GM13976 (cell line): ENCODE results near the gene CACNA1A.
"Not testable (repeated sequence)": the region's sequence is repeated elsewhere in the genome, so short reads cannot be mapped to it uniquely, and the experiment has no call there.

Experiments
- DNase-seq: peaks from one replicate; pipeline ENCODE4 v3.0.0; 2012; ENCODE audit warnings: low spot score
- in situ Hi-C: fragments of 300-500 bp; cut with MboI; formaldehyde crosslinking; loops from one replicate; pipeline ENCODE4 v1.12.0; 2022; ENCODE audit warnings: low sequenced_read_pairs, mixed read lengths, inconsistent platforms; ENCODE audit not compliant: unreplicated experiment
- TF ChIP-seq, protein P1 (sequence below): IDR thresholded peaks from 2 replicates; pipeline ENCODE4 v1.5.1; 2012; ENCODE audit warnings: borderline replicate concordance, mild to moderate bottlenecking; ENCODE audit not compliant: insufficient read depth; ENCODE audit errors: extremely low read depth, missing control alignments, control extremely low read depth

CACNA1A gene

DNA sequence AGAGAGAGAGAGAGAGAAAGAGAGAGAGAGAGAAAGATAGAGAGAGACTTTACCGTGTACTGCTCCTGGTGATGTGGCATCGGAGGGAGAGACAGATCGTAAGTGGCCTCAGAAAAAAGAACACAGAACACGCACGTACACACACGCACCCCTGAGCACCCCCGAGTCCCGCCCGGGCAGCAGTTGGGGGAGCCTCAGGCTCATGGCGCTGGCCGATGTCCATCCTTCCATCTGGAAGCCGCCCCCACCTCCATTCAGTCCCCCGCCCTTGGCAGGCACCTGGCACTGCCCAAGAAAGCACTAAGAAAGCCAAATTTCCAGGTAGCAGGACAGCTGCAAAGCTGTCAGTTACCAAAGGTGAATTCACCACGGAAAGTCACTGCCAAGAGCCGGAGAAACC lies 239.1 kb downstream of the CACNA1A start:
- in situ Hi-C loops: loop anchor here (5.0 to 25.0 kb wide), 2 partner anchors 65 to 595 kb away; no protein-coding TSS in a partner anchor
- DNase-seq: no peak
- TF ChIP-seq, protein P1, sequence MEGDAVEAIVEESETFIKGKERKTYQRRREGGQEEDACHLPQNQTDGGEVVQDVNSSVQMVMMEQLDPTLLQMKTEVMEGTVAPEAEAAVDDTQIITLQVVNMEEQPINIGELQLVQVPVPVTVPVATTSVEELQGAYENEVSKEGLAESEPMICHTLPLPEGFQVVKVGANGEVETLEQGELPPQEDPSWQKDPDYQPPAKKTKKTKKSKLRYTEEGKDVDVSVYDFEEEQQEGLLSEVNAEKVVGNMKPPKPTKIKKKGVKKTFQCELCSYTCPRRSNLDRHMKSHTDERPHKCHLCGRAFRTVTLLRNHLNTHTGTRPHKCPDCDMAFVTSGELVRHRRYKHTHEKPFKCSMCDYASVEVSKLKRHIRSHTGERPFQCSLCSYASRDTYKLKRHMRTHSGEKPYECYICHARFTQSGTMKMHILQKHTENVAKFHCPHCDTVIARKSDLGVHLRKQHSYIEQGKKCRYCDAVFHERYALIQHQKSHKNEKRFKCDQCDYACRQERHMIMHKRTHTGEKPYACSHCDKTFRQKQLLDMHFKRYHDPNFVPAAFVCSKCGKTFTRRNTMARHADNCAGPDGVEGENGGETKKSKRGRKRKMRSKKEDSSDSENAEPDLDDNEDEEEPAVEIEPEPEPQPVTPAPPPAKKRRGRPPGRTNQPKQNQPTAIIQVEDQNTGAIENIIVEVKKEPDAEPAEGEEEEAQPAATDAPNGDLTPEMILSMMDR: no peak

DNA sequence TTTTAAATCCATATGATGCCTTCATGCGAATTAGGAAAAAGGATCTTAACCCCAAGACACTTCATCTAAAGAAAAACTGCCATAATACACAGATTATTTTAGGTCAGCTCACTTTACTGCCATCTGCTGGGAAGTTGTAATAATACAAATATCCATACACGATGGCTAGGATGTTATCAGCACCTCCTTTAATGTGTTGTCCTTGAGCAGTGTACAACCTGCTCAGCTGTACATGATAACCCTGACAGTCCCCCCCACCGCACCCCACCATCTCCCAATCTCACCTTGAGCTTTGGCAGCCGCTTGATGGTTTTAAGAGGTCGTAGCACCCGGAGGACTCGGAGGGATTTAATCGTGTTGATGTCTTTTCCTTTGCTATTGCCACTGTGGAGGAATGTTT lies 243.8 kb downstream of the CACNA1A start:
- in situ Hi-C loops: loop anchor here (25.0 kb wide), 1 partner anchor 600 kb away; no protein-coding TSS in a partner anchor
- peak; percentile 70 for DNase-seq
- TF ChIP-seq, protein P1: peak; percentile 32

DNA sequence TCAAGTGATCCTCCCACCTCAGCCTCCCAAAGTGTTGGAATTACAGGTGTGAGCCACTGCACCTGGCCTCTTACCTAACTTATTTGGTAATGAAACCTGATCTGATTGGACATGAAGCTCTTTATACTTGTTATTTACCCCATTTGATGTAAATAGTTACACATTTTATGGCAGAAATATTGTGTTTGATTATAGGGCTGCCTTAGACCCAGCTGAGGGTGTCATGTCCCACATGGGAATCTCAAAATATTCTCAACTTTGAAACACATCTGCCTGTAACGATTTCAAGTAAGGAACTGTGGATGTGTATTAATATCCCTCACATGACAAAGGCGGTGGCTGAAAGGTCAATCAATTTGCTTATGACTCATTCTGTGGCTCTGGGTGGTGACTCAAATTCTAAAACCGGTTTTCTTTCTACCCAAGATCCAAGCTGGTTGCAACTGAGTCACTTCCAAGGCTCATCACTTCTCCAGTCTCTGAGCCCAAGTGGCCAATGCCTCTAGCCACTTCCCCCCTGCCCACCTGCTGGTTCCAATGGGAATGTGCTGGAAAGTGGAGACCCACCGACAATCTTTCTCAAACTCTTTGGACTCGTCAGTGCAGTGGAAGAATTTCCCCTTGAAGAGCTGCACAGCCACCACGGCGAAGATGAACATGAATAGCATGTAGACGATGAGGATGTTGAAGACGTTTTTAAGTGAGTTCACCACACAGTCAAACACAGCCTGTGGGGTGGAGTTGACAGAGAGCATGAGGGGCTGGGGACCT lies 245.2 kb downstream of the CACNA1A start:
- TF ChIP-seq, protein P1: no peak
- in situ Hi-C loops: loop anchor here (25.0 kb wide), 1 partner anchor 601 kb away; no protein-coding TSS in a partner anchor
- peak; percentile 82 for DNase-seq

DNA sequence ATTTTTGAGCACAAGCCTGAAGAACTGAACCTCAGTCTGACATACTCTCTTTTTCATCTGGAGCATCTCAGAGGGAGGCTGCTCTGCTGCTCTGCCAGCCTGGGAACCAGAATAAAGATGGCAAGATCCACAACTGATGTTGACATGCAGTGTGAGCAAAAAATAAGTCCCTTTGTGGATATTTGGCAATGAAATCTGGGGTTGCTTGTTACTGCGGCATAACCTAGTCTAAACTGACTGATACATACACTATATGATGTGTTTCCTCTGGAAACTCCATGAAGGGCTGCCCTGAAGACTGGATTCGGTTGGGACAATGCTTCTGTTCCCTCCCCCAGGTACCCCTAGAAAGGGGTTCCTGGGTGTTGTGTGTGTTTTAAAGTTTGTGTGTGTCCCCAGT lies 249.4 kb downstream of the CACNA1A start:
- TF ChIP-seq, protein P1: no peak
- in situ Hi-C loops: loop anchor here (25.0 kb wide), 1 partner anchor 605 kb away; no protein-coding TSS in a partner anchor
- DNase-seq: no peak

DNA sequence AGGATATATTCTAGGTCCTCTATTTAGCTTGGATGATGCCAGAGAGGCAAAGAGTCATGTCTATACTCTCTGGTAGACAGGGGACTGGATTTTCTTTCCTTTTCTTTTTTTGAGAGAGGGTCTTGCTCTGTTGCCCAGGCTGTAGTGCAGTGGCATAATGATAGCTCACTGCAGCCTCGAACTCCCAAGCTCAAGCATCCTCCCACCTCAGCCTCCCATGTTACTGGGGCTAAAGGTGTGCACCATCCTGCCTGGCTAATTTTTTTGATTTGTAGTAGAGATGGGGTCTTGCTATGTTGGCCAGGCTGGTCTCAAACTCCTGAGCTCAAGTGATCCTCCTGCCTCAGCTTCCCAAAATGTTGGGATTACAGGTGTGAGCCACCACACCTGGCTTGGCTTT lies 249.9 kb downstream of the CACNA1A start:
- not testable (repeated sequence) for DNase-seq
- in situ Hi-C loops: loop anchor here (25.0 kb wide), 1 partner anchor 606 kb away; no protein-coding TSS in a partner anchor

DNA sequence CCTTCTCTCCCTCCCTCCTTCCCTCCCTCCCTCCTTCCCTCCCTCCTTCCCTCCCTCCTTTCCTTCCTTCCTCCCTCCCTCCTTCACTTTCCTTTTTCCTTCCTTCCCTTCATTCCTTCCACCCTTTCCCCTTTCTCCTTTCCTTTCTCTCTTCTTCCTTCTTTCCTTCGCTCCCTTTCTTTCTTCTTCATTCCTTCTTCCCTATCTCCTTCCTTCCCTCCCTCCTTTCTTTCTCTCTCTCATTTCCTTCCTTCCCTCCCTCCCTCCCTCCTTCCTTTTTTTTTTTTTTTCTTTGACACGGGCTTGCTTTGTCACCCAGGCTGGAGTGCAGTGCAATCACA lies 250.6 kb downstream of the CACNA1A start:
- no peak for DNase-seq
- TF ChIP-seq, protein P1: no peak
- in situ Hi-C loops: loop anchor here (25.0 kb wide), 1 partner anchor 607 kb away; no protein-coding TSS in a partner anchor

DNA sequence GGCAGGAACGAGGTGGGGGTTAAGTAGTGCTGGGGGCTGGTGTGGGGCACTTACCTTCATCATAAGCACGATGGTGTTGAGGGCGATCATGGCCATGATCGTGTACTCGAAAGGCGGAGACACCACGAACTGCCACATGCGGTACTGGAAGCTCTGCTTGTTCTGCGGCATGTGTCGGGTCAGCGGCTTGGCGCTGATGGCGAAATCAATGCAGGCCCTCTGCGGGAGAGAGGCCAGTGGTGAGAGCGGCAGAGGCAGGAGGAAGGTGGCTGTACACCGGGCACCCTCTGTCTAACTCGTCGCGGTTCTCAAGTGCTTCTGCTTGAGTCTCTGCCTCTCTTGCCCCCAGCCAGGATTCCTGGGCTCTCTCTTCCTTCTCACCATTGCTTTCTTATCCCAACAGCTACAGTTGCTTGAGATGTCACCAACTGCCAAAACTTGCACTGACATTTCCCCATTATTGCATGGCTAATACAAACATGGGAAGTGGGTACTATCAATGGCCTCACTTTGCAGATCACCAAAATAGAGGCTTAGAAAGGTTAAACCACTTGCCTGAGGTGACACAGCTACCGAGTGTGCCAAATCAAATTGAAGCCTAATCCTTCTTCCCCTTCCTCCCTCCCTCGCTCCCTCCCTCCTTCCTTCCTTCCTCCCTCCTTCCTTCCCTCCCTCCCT lies 251.1 kb downstream of the CACNA1A start:
- in situ Hi-C loops: loop anchor here (25.0 kb wide), 1 partner anchor 607 kb away; no protein-coding TSS in a partner anchor
- DNase-seq: no peak
- TF ChIP-seq, protein P1: no peak
